HG03571 (cell line): ENCODE results near the gene TTC23L.
"Not testable (repeated sequence)": the region's sequence is repeated elsewhere in the genome, so short reads cannot be mapped to it uniquely, and the experiment has no call there.

Source experiments
- ATAC-seq: cut with Tn5 transposase; IDR thresholded peaks from one replicate; pipeline ENCODE4 v1.9.1; 2021; ENCODE audit not compliant: unreplicated experiment

Gene TTC23L, protein sequence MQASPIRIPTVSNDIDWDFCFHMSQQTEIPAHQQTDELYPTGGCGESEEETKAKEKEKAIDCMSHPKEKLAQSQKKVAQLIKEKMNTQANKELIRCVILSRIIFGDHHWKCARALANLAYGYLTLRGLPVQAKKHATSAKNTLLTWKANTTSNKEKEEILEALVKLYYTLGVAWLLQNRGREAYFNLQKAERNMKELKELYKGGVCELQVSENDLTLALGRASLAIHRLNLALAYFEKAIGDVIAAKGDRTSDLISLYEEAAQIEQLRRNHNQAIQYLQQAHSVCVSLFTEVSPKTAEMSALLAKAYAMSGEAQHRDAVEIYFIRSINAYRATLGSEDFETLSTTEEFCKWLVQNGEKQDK

DNA sequence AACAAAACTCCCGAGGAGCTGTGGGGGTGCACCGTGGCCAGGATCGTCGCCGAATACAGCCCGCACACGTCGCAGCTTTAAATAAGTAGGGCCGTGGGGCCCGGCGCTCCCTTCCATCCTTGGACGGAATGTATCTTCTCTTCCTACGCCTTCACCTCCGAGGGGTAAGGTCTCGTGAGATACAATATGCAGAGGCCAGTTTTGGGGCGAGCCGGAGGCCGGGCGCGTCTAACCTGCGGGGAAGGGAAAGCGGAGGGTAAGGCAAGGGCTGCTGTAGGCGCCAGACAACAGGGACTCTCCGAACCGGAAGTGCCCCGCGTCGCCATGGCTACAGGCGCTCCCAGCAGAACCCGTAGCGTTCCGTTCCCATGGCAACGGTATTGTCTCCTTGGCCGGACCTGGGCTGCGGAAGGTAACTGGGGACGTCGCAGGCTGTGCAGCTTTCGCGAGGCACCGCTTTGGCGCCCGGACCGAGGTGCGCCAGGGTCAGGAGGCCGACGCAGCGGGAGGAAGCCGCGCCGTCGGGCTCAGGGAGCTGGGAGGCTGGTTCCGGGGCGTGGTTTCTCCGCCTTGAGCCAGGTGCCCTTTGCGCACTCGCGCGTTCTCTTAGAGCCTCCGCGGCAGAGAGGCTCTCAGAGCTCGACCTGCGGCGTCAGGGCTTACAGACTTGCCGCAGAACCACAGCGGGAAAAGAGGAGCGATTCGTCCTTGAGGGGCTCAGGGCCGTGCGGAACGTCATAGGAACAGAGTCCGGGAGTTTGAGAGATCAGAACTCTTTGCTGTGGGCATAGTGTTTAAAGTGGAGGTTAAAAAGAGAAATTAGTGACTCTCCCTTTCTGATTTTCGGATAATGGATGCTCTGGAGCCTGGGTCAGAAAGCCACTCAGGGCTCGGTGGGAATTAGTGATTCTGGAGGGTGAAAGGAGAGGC, at the start of gene TTC23L:
Gene TTC23L, plus strand, starts transcription at position 380 of the 930 bp plus-strand sequence. CDS start 1,508 bp downstream, outside the sequence.
- ATAC-seq: peak; percentile 99

DNA sequence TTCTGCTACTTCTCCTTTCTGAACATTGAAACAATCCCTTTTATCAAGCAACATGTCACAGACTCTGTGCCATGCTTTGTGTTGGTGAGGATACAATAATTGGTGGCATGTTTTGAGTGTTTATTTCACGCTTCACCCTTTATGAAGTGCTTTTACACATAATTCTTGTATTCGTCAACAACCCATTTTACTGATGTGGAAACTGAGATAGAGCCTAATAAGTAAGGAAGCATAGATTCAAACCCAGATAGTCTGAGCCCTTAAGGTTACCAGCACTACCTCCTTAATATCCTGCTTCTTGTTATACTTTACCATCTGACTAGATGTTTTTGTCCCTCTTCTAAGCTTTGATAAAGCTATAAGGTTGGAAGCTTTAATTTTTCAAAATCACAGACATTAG, 49.3 kb upstream of the TTC23L start:
- ATAC-seq: no peak

DNA sequence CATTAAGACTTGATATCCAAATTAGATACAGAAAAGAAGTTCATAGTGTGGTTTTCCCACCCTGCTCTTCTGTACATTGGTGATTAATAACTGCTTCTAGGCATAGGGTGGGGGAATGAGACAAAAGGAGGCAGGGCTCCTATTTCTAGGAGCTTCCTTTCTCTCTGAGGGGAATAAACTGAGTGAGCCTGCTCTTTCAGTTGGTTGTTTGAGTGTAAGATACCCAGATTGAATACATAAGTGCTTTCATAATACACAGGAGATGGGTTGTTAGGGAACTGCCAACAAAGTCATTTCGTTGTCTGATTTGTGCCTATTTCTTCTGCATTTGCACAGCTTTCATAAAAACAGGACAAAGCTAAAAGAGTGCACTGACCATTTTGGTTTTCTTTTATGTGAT, 48.9 kb upstream of the TTC23L start:
- ATAC-seq: no peak

DNA sequence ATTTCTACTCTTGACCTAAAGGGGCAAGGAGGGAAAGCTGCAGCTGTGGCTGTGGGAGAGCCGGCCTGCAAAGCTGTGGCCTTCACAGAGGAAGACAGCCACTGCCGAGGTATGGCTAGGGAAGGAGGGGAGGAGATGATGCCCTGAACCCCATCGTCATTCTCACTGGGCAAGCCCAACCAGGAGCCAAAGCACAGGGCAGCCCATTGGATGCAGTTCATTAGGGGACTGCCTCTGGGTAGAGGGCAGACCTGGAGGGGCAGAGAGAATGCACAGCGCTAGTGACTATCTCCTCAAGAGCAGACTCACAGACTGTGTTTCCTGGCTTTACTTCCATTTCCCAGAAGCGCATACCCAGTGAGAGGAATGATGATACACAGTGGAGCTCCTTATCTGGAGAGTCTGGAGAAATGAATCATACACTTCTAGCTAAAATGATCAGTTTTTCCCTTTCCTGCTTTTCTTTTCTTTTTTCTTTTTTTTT, 47.2 kb upstream of the TTC23L start:
- no peak for ATAC-seq

DNA sequence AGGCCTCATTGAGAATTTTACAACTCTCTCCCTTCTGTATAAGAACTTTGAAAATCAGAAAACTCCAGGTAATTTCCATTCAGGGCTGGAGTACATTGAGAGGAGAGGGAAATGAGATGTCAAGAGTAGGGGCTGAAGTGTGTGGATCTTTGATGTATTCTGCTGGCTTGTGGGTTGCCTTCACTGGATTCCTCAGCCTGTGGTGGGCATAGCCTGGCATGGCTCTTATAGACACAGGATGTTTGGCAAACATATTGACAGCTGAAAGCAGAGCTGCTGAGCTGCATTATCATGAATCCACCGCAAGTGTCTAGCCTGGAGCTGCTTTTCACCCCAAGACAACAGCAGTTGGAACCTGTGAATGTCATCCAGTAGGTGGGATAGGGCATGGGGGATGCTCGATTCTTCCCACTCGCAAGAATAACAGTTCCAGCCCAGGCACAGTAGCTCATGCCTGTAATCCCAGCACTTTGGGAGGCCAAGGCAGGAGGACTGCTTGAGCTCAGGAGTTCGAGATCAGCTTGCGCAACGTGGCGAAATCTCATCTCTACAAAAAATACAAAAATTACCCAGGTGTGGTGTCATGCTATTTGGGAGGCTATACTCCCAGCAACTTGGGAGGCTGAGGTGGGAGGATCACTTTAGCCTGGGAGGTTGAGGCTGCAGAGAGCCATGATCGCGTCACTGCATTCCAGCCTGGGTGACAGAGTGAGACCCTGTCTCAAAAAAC, 36.0 kb upstream of the TTC23L start:
- ATAC-seq: no peak

DNA sequence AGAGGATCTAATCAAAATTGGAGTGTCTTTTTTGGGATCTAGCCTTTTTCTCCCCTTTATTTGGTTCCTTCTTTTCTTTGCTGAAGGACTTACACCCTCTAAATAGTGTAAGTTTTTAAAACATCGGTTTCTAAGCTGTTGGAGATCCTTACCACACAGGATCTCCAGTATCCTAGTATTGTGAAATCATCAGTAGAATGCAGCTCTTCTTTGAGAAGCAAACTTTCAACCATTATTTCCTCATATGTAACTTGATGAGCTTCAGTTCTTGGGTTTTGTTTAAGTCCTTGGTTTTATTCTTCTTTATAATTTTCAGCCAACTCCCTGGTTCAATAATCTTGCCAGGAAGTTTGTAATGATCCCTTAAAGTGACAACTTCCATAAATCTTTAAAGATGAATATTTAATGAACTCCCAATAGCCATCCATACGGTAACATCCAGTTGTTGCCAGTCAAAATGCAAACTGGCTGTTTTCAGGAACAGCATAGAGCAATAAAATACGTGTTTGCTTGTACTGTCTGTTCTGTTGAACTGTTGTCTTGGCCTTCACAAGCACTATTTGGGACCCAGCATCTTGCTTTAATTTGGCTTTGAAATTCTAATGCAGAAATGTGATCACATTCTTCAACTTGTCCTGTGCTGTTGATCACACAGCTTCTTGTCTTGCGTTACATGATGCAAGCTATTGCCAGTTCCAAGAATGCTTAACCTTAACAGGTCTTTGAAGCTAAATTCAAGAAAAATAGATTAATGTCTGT, 34.8 kb upstream of the TTC23L start:
- no peak for ATAC-seq

DNA sequence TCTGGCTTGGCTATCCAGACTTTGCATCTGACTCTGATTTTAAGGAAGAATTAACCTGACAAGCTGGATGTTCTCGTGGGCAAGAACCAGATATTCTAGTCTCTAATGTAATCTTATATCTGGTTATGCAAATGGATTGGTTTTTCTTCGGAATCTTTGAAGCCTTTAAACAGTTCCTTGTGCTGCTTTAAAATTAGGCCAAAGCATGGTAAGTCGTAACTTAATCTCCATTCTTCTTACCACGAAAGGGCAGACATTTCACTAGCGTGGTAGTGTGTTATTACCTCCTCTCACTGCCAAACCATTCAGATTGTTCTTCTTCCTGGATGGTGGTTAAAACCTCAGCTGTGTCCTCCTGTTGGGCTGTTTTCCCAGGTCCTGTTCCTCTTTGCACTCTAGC, 34.1 kb upstream of the TTC23L start:
- ATAC-seq: no peak

DNA sequence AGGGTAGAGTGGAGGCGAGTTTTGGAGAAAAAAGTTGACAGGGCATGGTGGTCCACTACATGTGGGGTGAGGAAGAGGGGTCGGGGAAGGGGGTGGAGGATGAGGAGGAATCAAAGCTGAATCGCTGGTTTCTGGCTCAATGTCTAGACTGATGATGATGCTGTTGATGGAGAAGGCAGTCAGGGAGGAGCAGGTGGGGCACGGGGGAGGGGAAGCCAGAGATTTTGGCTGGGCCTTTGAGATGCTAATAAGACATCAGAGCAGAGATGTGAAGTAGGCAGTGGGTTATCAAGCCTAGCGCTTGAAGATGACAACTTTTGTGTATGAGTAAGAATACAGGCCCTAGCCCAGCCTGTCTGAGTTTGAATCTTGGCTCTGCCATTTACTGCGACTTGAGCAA, 32.4 kb upstream of the TTC23L start:
- ATAC-seq: no peak

DNA sequence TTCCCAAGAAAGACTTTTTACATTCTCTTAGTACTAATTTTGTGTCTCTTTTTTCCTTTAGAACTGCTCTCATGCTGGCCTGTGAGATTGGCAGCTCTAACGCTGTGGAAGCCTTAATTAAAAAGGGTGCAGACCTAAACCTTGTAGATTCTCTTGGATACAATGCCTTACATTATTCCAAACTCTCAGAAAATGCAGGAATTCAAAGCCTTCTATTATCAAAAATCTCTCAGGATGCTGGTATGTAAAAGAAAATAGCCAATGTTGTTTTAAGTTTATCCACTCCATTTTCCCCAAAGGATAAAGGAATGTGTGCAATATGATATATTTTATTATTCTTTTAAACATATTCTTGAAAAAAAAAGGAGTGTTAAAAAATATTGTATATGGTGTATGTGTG, 27.3 kb upstream of the TTC23L start:
- no peak for ATAC-seq

DNA sequence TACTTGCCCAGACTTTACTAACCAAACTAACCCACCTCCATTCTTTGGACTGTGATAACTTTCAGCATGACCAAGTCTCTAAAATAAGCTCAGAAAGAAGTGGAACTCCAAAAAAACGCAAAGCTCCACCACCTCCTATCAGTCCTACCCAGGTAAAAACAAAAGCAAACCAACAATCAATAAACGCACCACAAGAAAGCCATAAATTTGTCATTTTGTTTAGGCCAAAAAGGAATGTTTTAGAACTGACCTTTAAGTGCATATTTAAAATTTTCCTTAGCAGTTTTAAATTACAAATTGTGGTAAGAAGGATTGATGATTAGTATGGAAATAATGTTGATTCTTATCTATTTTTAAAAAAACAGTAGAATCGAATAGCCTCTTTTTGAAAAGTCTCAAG, 25.5 kb upstream of the TTC23L start:
- no peak for ATAC-seq

DNA sequence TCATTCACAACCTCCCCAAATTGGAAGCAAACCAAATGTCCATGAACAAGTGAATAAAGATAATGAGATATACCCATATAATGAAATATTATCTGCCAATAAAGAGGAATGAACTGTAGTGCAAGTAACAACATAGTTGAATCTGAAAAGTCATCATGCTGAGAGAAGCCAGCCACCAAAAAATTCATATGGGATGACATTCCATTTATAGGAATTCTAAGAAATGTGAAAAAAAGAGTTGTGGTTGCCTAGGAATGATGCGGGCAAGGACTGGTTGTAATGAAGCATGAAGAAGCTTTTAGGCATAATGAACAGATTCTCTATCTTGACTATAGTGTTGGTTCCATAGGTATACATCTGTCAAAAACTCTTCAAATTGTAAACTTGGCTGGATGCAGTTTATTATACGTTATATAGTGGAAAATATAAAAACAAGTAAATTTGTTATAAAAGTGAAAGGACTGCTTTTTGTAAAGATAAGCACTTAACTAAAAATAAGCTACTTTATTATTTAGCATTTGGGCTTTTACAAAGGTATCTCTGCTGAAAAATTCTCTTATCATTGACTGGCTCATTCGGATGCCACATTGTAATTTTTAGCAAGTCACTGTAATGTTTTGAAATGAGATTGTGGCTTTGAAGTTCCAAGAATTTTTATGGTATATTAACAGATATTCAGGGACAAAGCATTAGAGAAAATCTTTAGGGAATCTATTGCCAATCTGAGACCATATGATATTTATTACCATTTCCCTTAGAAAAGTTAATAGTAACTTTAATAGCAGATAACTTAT, 21.2 kb upstream of the TTC23L start:
- no peak for ATAC-seq

DNA sequence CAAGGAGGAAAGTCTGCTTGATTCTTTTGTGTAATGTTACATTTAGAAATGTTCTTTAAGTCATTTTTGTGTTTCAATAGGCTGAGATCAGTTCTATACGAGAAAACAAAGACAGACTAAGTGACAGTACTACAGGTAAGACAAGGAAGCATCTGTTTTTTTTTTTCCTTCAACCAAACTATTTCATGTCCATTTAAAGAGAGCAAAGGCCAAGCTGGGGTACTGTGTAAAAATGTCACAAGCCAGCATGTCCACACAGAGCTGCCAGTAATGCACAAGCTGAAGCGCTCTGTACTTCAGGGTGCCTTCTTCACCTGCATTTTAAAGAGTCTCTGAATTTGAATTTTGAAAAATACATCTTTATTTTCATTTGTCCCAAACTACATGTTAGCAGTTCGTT, 20.2 kb upstream of the TTC23L start:
- no peak for ATAC-seq

DNA sequence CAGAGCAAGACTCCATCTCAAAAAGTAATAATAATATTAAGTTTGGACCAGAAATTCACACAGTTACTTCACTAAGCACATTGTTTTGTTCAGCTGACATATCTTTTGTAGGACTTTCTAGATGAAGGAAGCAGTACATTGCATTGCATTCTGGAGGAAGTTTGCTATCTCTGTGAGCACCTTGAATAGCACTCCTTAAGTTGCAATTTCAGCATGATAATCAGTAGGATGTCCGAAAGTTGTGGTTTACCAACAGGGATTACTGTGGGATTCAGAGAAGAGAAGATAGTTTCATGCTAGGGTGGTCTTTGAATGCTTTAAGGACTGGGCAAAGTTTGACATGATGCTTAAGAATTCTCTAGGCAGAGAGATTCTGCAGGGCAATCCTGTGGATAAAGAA, 18.4 kb upstream of the TTC23L start:
- ATAC-seq: no peak

DNA sequence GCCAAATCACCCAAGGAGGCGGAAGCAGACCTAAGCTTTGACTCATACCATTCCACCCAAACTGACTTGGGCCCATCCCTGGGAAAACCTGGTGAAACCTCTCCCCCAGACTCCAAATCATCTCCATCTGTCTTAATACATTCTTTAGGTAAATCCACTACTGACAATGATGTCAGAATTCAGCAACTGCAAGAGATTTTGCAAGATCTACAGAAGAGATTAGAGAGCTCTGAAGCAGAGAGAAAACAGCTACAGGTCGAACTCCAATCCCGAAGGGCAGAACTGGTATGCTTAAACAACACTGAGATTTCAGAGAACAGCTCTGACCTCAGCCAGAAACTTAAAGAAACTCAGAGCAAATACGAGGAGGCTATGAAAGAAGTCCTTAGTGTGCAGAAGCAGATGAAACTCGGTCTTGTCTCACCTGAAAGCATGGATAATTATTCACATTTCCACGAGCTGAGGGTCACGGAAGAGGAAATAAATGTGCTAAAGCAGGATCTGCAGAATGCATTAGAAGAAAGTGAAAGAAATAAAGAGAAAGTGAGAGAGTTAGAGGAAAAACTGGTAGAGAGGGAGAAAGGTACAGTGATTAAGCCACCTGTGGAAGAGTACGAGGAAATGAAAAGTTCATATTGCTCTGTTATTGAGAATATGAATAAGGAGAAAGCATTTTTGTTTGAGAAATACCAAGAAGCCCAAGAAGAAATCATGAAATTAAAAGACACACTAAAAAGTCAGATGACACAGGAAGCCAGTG, 15.8 kb upstream of the TTC23L start:
- no peak for ATAC-seq

DNA sequence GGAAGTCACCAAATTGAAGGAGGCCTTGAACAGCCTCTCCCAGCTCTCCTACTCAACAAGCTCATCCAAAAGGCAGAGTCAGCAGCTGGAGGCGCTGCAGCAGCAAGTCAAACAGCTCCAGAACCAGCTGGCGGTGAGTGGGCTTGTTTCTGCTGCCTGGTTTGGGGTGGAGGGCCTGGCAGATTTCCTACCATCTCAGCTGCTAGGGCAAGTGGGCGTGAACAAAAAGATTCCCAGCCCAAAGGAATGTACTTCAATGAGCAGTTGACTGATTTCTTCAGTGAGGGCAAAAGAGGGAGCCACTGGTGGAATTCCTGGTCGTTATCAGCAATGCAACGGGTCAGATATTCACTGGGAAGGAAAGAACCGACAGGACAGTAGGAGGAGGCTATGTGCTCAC, 12.6 kb upstream of the TTC23L start:
- ATAC-seq: no peak

DNA sequence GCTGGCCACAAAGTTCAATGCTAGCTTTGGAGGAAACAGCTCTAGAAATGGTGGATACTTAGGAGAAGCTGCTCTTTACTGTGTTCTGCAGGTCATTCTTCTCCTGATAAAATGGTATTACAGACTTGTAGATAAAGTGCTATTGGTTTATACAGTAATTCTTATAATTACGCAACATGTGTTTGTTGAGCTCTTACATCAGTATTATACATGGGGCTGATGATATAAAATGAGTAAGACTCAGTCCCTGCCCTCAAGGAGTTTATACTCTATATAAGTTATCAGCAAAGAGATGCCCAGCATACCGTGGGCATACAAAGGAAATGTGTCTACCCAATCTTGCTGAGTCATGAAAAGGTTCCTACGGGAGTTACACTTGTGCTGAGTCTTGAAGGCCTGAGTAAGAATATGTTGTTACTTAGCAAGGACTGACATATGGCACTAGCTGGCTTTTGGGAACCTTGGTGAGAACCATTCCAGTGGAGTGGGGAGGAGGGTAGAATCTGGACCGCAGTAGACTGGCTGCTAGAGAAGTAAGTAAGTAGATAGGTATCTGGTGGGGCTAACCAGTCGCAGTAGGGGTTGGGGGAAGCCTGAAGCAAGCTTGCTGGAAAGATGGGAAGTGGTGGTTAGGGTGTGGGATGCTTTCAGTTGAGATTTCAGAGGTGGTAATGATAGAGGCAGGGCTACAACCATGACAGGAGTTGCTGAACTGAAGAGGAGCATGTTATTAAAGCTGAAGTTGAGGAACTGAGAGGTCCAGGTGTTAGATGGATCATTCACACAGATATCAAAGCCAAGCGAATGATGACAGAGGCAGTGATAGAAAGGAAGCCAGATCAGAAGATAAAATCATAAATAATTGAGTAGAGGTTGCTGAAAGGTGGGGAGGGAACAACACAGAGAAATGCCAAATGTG, 11.1 kb upstream of the TTC23L start:
- ATAC-seq: no peak

DNA sequence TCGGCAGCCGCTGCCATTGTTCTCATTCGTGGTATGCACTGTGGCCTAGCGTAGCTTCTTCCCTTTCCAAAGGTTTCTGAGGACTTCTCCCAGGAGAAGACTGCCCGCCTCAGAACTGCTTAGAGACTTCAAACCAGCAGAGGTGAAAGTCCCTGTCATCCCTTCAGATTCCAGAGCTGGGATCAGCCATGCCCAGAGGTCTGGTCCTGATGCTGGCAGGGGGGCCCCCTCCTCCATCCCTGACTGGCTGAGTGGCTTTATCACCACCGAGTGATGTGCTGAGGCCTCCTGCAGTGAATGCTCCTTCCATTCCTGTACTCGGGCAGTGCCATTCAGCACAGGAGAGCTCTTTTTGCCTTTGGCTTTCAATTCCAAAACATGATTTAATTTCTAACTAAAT, 8.1 kb upstream of the TTC23L start:
- ATAC-seq: not testable (repeated sequence)

DNA sequence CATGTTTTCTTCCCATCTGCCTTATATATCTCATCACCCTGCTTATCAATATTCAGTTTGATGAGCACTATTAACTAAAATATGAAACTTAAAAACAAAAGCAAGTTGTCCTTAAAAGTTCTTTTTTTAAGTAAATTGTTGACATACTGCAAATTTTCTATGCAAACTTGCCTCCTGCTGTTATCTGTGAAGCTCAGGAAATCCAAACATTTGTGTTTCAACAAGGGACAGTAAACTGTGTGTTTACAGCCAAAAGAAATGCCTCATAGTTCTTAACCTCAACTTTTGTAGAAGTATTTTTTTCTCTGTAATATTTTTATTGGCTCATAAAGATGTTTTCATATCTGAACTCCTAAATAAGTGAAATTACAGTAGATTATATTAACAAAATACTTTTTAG, 7.7 kb upstream of the TTC23L start:
- ATAC-seq: no peak
